Neural cell (in vitro differentiated cells): ENCODE measurements around the gene ATL2.

ENCODE experiments used
- CTCF ChIP-seq: fragments of 450-650 bp; IDR thresholded peaks from 2 replicates; pipeline ENCODE4 v1.5.1; 2014; ENCODE audit warnings: antibody characterized with exemption, mild to moderate bottlenecking, moderate library complexity; ENCODE audit not compliant: poor library complexity, severe bottlenecking
- POLR2AphosphoS5 ChIP-seq: IDR thresholded peaks from 2 replicates; pipeline ENCODE4 v1.6.1; 2012

- no peak for TF ChIP-seq CTCF
- no peak for TF ChIP-seq POLR2AphosphoS5
Measured at GRCh38 chr2:38248255-38248654, 128.8 kb downstream of the ATL2 start.
